DMS114 treated with DMSO at 0.1 percent for 48 hours (cell line): ENCODE measurements around the gene EP300.
"Not testable (repeated sequence)": the region's sequence is repeated elsewhere in the genome, so short reads cannot be mapped to it uniquely, and the experiment has no call there.

Experiments used
- DNase-seq: peaks from one replicate; lab custom pipeline; 2025; ENCODE audit not compliant: unreplicated experiment; lab: John Stamatoyannopoulos, UW

The EP300 gene

GRCh38 chr22:41092023-41092817, at the start of gene EP300:
EP300 (plus strand) TSS chr22:41092592; CDS start chr22:41093005, 413 bp downstream.
- DNase-seq: peak; percentile 32

DNA sequence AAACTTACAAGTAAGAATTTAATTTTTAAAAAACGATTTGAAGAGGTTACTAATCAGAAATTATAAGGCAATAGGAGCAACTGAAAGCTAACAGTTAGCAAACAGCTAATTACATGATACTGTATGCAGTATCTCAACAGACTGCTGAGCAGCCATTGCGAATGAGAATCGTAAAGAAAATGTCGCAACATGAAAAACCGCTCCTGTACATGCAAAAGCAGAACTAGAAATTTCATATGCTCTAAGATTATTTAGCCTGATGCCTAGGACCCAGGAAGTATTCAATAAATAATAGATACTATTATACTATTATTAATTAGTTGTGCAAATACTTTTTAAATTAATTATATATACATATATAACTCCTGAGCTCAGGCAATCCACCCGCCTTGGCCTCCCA, 48.7 kb upstream of the EP300 start:
- no peak for DNase-seq

- DNase-seq: not testable (repeated sequence)
Observed at GRCh38 chr22:41045575-41045974, 46.8 kb upstream of the EP300 start.

DNA sequence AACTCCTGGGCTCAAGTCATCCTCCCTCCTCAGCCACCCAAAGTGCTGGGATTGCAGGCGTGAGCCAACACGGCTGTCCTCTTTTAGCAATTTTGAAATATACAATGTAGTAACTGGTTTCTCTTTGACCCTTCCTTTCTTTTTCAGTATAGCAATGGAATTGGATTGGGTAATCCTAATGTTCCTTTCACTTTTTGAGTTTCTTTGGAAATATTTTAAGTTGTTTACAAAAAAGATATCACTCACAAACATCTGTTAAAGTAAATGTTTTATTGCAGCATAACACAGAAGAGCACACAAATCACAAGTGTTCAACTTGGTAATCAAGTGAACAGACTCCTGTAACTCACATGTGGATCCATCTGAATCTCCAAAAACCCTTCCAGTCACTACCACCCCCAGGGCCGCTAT, 44.6 kb upstream of the EP300 start:
- no peak for DNase-seq

DNA sequence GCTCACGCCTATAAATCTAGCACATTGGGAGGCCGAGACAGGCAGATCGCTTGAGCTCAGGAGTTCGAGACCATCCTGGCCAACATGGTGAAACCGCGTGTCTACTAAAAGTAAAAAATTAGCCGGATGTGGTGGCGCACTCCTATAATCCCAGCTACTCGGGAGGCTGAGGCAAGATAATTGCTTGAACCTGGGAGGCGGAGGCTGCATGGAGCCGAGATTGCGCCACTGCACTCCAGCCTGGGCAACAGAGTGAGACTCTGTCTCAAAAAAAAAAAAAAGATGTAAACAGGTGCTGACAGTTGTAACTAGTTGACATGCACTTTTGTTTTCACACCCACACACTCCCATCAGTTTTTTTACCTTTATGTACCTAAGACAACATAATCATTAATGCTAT, 44.0 kb upstream of the EP300 start:
- DNase-seq: not testable (repeated sequence)

DNA sequence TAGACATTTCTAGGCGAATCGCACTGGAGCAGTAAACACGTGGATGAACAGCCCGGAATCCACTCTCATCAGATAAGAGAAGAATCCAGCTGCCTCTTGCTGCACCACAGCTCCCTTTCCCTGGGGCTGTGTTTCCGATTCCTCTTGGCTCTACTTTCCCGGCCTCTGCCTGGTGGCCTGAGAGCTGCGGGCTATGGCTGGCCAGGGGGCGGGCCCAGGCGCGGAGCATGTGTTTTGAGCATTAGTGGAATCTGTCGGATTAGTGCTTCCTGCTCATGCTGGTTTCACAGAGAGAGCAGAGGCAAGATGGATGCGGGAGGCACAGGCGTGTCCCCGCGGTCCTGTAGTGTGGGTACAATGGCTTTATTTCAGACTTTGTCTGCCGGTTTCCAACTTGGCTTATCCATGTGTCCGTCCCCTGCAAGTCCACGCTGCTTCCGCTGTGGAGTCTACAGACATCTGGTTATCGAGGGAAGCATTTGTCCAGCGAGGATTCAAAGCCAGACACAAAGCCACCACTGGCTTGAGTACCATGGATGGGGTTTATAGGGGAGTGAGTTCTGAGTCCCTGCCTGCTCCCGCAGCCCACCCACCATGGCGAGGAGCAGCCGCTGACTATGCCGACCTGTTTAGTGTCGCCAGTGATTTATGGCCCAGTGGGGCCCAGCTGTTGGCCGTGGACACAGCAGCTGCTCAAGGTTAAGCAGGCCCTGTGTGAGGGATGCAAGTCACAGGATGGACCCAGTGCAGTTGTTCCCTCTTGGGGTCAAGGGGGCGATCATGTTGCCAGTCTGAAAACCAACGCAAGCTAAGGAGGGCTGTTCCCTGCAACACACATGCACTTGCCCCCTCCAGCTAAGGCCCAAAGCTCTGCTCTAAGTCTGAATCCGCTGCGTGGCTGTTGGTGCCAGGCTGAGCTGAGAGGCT, 43.3 kb upstream of the EP300 start:
- DNase-seq: no peak

DNA sequence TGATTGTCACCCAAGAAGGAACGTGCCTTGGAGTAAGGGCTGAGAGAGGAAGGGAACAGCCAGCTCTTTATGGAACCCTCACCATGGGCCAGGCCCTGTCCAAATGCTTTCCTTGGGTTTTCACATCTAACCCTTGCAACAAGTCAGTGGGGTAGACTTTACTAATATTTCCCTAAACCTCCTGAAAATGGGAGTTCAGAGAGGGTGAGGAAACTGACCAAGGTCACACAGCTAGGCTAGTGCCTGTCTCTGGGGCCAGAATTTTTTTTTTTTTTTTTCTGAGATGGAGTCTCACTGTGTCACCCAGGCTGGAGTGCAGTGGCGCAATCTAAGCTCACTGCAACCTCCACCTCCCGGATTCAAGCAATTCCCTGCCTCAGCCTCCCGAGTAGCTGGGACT, 42.6 kb upstream of the EP300 start:
- not testable (repeated sequence) for DNase-seq

- DNase-seq: no peak
Observed at GRCh38 chr22:41050883-41051282, 41.5 kb upstream of the EP300 start.

DNA sequence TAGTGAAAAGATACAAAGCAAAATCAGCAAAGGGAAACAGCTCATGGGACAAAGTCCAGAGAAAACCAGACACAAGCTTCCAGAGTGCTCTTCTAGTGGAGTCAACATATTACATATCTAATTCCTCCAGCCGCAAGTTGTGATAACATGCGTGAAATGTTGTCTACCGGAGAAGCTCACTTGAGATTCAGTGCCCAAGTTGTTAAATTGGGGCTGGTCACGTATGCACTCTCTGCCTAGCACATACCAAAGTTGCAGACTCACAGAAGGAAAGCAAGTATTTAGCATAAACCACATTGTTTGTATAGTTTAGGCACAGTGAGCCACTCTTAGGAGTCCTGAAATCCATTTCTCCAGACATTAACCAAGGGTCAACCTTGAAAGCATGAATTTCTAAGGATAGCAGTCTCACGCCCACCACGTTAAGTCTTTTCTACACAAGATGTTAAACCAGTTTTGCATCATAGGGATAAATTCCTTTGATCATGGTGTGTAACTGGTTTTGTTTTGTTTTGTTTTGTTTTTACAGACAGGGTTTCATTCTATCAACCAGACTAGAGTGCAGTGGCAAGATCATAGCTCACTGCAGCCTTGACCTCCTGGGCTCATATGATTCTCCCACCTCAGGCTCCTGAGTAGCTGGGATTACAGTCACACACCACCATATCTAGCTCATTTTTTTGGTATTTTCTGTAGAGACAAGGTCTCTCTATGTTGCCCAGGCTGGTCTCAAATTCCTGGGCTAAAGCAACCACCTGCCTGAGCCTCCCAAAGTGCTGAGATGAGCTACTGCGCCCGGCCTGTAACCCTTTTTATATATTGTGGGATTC, 39.5 kb upstream of the EP300 start:
- no peak for DNase-seq

- no peak for DNase-seq
Observed at GRCh38 chr22:41057076-41057475, 35.3 kb upstream of the EP300 start.

DNA sequence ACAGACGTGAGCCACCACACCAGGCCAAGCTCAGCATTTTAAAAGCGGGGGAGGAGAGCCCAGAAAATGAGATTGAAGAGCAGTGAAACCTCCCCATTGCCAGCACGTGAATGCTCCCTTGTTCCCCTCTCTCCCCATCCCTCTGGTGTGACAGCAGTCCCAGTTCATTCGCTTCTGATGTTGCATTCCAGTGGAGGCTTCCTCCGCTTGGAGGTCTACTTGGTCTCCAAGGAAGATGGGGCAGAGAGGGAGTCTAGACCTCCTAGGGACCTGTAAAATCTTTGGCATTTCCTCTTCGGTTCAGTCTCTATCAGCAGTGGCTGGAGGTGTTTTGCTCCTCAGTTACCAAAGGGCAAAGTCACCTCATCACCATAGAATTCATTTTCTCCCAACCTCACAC, 30.2 kb upstream of the EP300 start:
- no peak for DNase-seq

DNA sequence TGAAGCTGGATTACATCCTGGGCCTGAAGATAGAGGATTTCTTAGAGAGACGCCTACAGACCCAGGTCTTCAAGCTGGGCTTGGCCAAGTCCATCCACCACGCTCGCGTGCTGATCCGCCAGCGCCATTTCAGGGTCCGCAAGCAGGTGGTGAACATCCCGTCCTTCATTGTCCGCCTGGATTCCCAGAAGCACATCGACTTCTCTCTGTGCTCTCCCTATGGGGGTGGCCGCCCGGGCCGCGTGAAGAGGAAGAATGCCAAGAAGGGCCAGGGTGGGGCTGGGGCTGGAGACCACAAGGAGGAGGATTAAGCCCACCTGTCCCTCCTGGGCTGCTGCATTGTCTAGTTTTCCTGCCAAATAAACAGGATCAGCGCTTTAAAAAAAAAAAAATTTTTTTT, 28.1 kb upstream of the EP300 start:
- not testable (repeated sequence) for DNase-seq

- not testable (repeated sequence) for DNase-seq
Observed at GRCh38 chr22:41066341-41066740, 26.1 kb upstream of the EP300 start.

DNA sequence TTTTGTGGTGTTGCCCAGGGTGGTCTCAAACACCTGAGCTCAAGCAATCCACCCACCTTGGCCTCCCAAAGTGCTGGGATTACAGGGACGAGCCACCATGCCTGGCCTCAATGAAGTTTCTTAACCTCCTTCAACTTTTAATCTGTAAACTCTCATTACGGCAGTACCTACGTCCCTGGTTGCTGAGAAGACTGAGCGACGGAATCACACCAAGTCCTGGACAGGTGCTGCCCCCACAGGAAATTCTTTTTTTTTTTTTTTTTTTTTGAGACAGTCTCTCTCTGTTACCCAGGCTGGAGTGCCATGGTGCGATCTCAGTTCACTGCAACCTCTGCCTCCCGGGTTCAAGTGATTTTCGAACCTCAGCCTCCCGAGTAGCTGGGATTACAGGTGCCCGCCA, 24.4 kb upstream of the EP300 start:
- DNase-seq: not testable (repeated sequence)

DNA sequence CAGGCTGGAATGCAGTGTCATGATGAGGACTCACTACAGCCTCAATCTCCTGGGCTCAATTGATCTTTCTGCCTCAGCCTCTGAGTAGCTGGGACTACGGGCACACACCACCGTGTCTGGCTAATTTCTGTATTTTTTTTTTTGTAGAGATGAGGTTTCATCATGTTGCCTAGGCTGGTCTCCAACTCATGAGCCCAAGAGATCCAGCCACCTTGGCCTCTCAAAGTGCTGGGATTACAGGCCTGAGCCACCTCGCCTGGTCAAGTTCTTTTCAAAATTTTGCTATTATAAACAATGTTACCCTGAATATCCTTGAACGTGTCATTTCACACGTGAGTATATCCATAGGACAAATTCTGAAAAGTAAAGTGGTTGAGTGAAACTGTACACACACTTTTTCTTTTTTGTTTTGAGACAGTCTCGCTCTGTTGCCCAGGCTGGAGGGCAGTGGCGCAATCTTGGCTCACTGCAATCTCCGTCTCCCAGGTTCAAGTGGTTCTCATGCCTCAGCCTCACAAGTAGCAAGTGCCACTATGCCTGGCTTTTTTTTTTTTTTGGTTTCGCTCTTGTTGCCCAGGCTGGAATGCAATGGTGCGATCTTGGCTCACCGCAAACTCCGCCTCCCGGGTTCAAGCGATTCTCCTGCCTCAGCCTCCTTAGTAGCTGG, 21.6 kb upstream of the EP300 start:
- DNase-seq: no peak

GRCh38 chr22:41074061-41074460, 18.3 kb upstream of the EP300 start:
- no peak for DNase-seq

- no peak for DNase-seq
Observed at GRCh38 chr22:41074466-41074865, 17.9 kb upstream of the EP300 start.

DNA sequence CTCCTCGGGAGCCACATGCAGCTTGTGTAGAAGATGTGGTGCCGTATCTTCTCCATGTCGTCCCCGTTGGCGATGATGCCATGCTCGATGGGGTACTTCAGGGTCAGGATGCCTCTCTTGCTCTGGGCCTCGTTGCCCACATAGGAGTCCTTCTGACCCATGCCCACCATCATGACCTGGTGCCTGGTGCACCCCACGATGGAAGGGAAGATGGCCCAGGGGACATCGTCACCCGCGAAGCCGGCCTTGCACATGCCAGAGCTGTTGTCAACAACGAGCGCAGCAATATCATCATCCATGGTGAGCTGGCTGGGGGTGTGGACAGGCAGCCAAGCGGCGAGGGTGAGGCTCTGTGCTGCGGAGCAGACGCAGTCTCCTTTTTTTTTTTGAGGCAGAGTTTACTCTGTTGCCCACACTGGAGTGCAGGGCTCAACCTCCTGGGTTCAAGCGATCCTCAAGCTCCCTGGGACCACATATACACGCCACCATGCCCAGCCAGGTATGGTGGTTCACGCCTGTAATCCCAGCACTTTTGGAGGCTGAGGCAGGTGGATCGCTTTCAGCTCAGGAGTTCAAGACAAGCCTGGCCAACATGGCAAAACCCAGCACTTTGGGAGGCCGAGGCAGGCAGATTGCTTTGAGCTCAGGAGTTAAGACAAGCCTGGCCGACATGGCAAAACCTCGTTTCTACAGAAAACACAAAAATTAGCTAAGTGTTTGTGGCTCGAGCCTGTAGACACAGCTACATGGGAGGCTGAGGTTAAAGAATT, 17.3 kb upstream of the EP300 start:
- DNase-seq: no peak

DNA sequence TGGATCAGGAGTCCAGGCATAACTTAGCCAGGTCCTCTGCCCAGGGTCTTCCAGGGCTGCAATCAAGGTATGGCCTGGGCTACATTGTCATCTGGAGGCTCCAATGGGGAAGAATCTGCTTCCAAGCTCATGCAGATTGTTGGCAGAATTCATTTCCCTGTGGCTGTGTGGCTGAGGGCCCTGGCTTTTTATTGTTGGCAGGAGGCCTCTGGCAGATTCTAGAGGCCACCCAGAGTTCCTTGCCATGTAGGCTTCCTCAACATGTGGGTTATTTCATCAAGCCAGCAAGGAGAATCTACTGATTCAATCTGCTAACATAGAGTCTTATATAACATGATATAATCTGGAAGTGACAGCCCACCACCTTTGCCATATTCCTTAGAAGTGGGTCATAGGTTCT, 16.4 kb upstream of the EP300 start:
- DNase-seq: no peak

DNA sequence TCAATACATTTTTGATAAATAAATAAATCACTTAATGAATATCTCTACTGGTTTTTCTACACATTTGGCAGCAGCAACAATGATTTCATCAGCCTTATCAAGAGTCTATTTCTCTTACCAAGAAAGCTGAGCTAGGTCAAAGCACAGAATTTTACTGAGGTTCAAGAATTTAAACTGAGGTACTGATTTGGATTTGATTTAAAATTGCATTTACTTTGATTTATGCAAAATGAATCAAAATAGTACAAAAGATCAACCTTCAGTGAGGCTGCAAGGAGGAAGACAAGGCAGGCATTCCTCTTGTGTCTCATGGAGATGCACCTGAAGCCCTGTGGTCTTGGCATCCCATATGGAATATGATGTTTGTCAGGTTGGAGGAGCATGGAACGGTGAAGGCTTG, 15.5 kb upstream of the EP300 start:
- DNase-seq: no peak
